Endothelial cell (in vitro differentiated cells): Measurements from ENCODE around the gene CMKLR1. TPM values are rescaled to one million over a fixed set of nuclear protein-coding genes. Genes with fewer than 3 reads are reported as not detected.

Source experiments
- DNase-seq: peaks from one replicate; pipeline ENCODE4 v3.0.0; 2021; ENCODE audit warnings: low spot score
- H3K27ac Mint-ChIP-seq: one replicate; pipeline ENCODE4 v1.8.0; 2021; ENCODE audit warnings: mixed read lengths, inconsistent platforms; ENCODE audit not compliant: unreplicated experiment
- H3K27me3 Mint-ChIP-seq: one replicate; pipeline ENCODE4 v1.8.0; 2021; ENCODE audit warnings: mild to moderate bottlenecking, moderate library complexity, mixed read lengths, inconsistent platforms; ENCODE audit not compliant: unreplicated experiment
- H3K36me3 Mint-ChIP-seq: one replicate; pipeline ENCODE4 v1.8.0; 2021; ENCODE audit warnings: mild to moderate bottlenecking, low read depth, mixed read lengths, inconsistent platforms; ENCODE audit not compliant: unreplicated experiment
- H3K4me1 Mint-ChIP-seq: one replicate; pipeline ENCODE4 v1.8.0; 2021; ENCODE audit warnings: mild to moderate bottlenecking, mixed read lengths, inconsistent platforms; ENCODE audit not compliant: unreplicated experiment
- H3K4me3 Mint-ChIP-seq: one replicate; pipeline ENCODE4 v1.8.0; 2021; ENCODE audit warnings: mild to moderate bottlenecking, mixed read lengths, inconsistent platforms; ENCODE audit not compliant: unreplicated experiment
- H3K9me3 Mint-ChIP-seq: one replicate; pipeline ENCODE4 v1.8.0; 2021; ENCODE audit warnings: mixed read lengths, inconsistent platforms; ENCODE audit not compliant: unreplicated experiment
- total RNA-seq: library from RNA; stranded (reverse); fragmentation: NEBNext Ultra II Directional; extraction: Animal tissue kit (Norgen Biotek cat#: 25700); gene quantifications from one replicate; pipeline ENCODE4 v1.2.1, GENCODE V29; 2021; ENCODE audit not compliant: unreplicated experiment
- TF ChIP-seq, protein P1 (sequence below): fragments of 200-600 bp; sonication (generic); IDR thresholded peaks from one replicate; pipeline ENCODE4 v1.5.0; 2021; ENCODE audit warnings: antibody characterized with exemption; ENCODE audit not compliant: unreplicated experiment

CMKLR1 gene
- total RNA-seq, 1 donor from 2014 or later = 0.51 TPM

- no peak for DNase-seq
- Mint-ChIP-seq H3K4me3 (no peak overlapping the region), H3K4me1 (no peaks in the 10 kb centered on the region), H3K27ac (no peak overlapping the region), H3K9me3 (no peaks in the 10 kb centered on the region), H3K36me3 (no peaks in the 10 kb centered on the region), H3K27me3 (peaks cover 1% of the 10 kb centered on the region)
- TF ChIP-seq, protein P1, sequence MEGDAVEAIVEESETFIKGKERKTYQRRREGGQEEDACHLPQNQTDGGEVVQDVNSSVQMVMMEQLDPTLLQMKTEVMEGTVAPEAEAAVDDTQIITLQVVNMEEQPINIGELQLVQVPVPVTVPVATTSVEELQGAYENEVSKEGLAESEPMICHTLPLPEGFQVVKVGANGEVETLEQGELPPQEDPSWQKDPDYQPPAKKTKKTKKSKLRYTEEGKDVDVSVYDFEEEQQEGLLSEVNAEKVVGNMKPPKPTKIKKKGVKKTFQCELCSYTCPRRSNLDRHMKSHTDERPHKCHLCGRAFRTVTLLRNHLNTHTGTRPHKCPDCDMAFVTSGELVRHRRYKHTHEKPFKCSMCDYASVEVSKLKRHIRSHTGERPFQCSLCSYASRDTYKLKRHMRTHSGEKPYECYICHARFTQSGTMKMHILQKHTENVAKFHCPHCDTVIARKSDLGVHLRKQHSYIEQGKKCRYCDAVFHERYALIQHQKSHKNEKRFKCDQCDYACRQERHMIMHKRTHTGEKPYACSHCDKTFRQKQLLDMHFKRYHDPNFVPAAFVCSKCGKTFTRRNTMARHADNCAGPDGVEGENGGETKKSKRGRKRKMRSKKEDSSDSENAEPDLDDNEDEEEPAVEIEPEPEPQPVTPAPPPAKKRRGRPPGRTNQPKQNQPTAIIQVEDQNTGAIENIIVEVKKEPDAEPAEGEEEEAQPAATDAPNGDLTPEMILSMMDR = no peak
Observed at GRCh38 chr12:108358580-108358965, 19.5 kb upstream of the CMKLR1 start.

DNA sequence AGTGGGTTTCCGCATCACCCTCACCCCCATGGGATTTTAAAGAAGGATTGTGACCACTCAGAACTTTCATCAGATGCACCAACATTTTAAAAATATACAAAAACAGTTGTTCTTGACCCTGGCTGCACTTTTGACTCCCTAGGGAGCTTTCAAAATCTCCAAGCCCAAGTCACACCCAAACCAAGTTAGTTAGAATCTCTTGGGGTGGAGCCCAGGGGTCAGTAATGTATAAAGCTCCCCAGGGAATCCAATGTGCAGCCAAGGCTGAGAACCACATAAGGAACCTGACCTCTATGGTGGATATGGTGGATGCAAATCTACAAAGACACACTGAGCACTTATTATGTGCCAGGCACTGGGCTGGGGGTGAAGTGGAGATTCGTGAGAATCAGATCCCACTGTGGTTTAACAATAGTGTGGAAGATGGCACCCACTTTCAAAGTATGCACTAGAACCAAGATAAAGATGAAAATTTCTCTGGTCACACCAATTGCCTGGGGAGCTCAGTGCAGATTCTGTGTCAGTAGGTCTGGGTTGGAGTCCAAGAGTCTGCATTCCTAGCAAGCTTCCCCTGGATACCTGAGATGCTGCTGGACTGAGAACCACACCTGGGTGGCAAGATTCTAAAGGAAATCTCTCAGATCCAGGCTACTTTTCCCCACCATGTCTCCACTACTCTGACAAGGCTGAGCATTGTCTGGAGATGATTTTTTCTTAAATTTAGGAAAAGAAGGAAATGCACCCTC lies 18.9 kb upstream of the CMKLR1 start:
- Mint-ChIP-seq H3K27me3 (peaks cover 1% of the 10 kb centered on the region), H3K4me3 (no peak overlapping the region), H3K4me1 (no peaks in the 10 kb centered on the region), H3K9me3 (no peaks in the 10 kb centered on the region), H3K36me3 (no peaks in the 10 kb centered on the region), H3K27ac (no peak overlapping the region)
- no peak for DNase-seq
- TF ChIP-seq, protein P1 = no peak

DNA sequence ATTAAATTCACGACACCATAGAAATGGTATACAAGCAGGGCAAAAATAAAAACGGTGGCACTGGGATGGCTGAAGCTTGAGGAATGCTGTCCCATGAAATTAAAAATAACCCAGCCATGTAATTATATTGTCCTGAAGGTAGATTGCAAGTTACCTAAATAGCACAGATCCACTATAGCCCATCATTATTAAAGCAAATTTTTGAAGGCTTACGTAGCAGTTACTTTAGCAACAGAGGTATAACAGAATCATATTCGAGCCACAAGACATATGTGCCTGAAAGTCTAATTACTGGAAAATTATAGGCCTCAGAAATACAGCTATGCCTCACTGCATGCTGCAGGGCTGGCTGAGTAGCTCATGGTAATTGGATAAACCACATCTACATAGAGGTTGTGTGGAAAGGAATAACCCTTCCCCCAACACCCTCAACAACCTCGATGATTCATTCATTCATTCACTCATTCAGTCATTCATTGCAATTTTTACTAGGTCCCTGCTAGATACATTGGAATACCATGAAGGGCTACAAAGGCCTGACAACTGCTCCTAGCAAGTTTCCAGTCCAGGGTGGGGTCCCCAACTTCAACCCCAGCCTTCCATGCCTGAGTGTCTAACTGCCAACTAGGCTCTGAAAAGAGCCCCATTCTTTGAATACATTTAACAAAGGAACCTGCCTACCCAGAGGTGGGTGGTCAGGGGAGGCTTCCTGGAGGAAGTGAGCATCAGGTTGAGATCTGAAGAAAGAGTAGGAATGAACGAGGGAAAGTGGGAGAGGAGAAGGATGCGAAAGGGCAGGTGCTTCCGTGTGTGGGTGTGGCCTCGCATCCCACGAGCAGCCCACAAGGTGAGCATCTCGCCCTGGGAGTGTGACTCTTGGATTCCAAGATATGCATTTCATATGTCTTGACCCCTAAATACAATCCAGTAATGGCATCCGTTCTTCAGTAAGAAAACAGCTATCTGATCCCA lies 18.0 kb upstream of the CMKLR1 start:
- Mint-ChIP-seq H3K36me3 (no peaks in the 10 kb centered on the region), H3K4me1 (no peaks in the 10 kb centered on the region), H3K27ac (no peak overlapping the region), H3K4me3 (no peak overlapping the region), H3K27me3 (no peaks in the 10 kb centered on the region), H3K9me3 (no peaks in the 10 kb centered on the region)
- TF ChIP-seq, protein P1 = no peak
- DNase-seq = no peak

GRCh38 chr12:108355069-108355468 lies 16.0 kb upstream of the CMKLR1 start:
- no peak overlapping the region for H3K27ac Mint-ChIP-seq
- H3K27me3 Mint-ChIP-seq = peaks cover 1% of the 10 kb centered on the region
- no peak for DNase-seq
- no peak overlapping the region for H3K4me3 Mint-ChIP-seq
- H3K36me3 Mint-ChIP-seq = no peaks in the 10 kb centered on the region
- H3K4me1 Mint-ChIP-seq = no peaks in the 10 kb centered on the region
- no peaks in the 10 kb centered on the region for H3K9me3 Mint-ChIP-seq
- TF ChIP-seq, protein P1 = no peak
